Neural cell (in vitro differentiated cells): Measurements from ENCODE around the gene CHD6.

ENCODE experiments used
- EP300 ChIP-seq: fragments of 450-650 bp; conservative IDR thresholded peaks from 2 replicates; pipeline ENCODE4 v1.6.1; 2014; ENCODE audit warnings: antibody characterized with exemption, mild to moderate bottlenecking, moderate library complexity; ENCODE audit not compliant: poor library complexity, severe bottlenecking
- EZH2 ChIP-seq: fragments of 200-600, 300-800 bp; shearing (Covaris generic), sonication (generic); IDR thresholded peaks from 2 replicates; pipeline ENCODE4 v1.6.1; 2014; ENCODE audit warnings: antibody characterized with exemption, low read length, borderline replicate concordance, mild to moderate bottlenecking; ENCODE audit not compliant: insufficient read depth, poor library complexity, severe bottlenecking
- MXI1 ChIP-seq: fragments of 450-650 bp; conservative IDR thresholded peaks from 2 replicates; pipeline ENCODE4 v1.6.1; 2014; ENCODE audit warnings: antibody characterized with exemption, mild to moderate bottlenecking; ENCODE audit not compliant: poor library complexity, severe bottlenecking
- POLR2AphosphoS5 ChIP-seq: IDR thresholded peaks from 2 replicates; pipeline ENCODE4 v1.6.1; 2012
- RAD21 ChIP-seq: fragments of 450-650 bp; conservative IDR thresholded peaks from 2 replicates; pipeline ENCODE4 v1.6.1; 2014; ENCODE audit warnings: antibody characterized with exemption, mild to moderate bottlenecking, moderate library complexity
- REST ChIP-seq: IDR thresholded peaks from 2 replicates; pipeline ENCODE4 v1.6.1; 2012; ENCODE audit warnings: borderline replicate concordance
- SMC3 ChIP-seq: fragments of 450-650 bp; conservative IDR thresholded peaks from 2 replicates; pipeline ENCODE4 v1.6.1; 2014; ENCODE audit warnings: antibody characterized with exemption, mild to moderate bottlenecking, moderate library complexity; ENCODE audit not compliant: poor library complexity
- TAF1 ChIP-seq: IDR thresholded peaks from 2 replicates; pipeline ENCODE4 v1.6.1; 2012; ENCODE audit warnings: low read depth
- TF ChIP-seq, protein P1 (sequence below): fragments of 450-650 bp; IDR thresholded peaks from 2 replicates; pipeline ENCODE4 v1.5.1; 2014; ENCODE audit warnings: antibody characterized with exemption, mild to moderate bottlenecking, moderate library complexity; ENCODE audit not compliant: poor library complexity, severe bottlenecking

GRCh38 chr20:41573955-41574354 is 44.2 kb downstream of the CHD6 start:
- TF ChIP-seq RAD21 (no peak), EZH2 (no peak), POLR2AphosphoS5 (no peak), EP300 (no peak), REST (no peak), MXI1 (no peak), TAF1 (no peak), SMC3 (no peak)
- TF ChIP-seq, protein P1, sequence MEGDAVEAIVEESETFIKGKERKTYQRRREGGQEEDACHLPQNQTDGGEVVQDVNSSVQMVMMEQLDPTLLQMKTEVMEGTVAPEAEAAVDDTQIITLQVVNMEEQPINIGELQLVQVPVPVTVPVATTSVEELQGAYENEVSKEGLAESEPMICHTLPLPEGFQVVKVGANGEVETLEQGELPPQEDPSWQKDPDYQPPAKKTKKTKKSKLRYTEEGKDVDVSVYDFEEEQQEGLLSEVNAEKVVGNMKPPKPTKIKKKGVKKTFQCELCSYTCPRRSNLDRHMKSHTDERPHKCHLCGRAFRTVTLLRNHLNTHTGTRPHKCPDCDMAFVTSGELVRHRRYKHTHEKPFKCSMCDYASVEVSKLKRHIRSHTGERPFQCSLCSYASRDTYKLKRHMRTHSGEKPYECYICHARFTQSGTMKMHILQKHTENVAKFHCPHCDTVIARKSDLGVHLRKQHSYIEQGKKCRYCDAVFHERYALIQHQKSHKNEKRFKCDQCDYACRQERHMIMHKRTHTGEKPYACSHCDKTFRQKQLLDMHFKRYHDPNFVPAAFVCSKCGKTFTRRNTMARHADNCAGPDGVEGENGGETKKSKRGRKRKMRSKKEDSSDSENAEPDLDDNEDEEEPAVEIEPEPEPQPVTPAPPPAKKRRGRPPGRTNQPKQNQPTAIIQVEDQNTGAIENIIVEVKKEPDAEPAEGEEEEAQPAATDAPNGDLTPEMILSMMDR = no peak
